Gastrocnemius medialis (tissue), 4 donors: Measurements from ENCODE around the gene OTOP3. TPM values are rescaled to one million over a fixed set of nuclear protein-coding genes. Genes with fewer than 3 reads are reported as not detected.

Source experiments
- ATAC-seq, 2 donors: fragments of 150-250 bp; one replicate each; pipeline ENCODE4 v1.9.1; 2016
- DNase-seq, 2 donors: peaks; one replicate each; pipeline ENCODE4 v3.0.0-alpha.2; 2019
- H3K27ac ChIP-seq, 4 donors: fragments of 200-600 bp; sonication (generic); 1 replicate in 1 of 4; 2 replicates in 3 of 4; pipeline ENCODE4 v1.5.1; 2016 to 2018; ENCODE audit warnings: mild to moderate bottlenecking in 2 of 4, moderate library complexity in 1 of 4
- H3K27me3 ChIP-seq, 3 donors: fragments of 200-600 bp; sonication (generic) in 2 of 3; 1 replicate in 1 of 3; 2 replicates in 2 of 3; pipeline versions ENCODE4 v1.5.1 to v1.6.0; 2016 to 2019; ENCODE audit warnings: mild to moderate bottlenecking in 1 of 3, moderate library complexity in 1 of 3
- H3K36me3 ChIP-seq, 2 donors: fragments of 200-600 bp; sonication (generic) in 1 of 2; one replicate each; pipeline ENCODE4 v1.5.1; 2017 to 2018
- H3K4me1 ChIP-seq, 2 donors: fragments of 200-600 bp; sonication (generic) in 1 of 2; one replicate each; pipeline ENCODE4 v1.5.1; 2016 to 2017; ENCODE audit warnings: mild to moderate bottlenecking in 2 of 2
- H3K4me3 ChIP-seq, 4 donors: fragments of 200-600 bp; sonication (generic) in 3 of 4; 1 replicate in 1 of 4; 2 replicates in 3 of 4; pipeline ENCODE4 v1.5.1; 2016 to 2019; ENCODE audit warnings: mild to moderate bottlenecking in 2 of 4
- H3K9me3 ChIP-seq, 3 donors: fragments of 200-600 bp; sonication (generic) in 2 of 3; 1 replicate in 1 of 3; 2 replicates in 2 of 3; pipeline ENCODE4 v1.5.1; 2016 to 2019
- CTCF ChIP-seq, 5 experiments: fragments of 450-650 bp in 3 of 5; fragments of 200-600 bp in 2 of 5; sonication (generic) in 2 of 5; IDR thresholded peaks in 4 of 5; conservative IDR thresholded peaks in 1 of 5; 1 replicate in 4 of 5; 2 replicates in 1 of 5; pipeline ENCODE4 v1.5.1; 2016 to 2019; ENCODE audit warnings: antibody characterized with exemption in 5 of 5, mild to moderate bottlenecking in 3 of 5, moderate library complexity in 3 of 5
- POLR2A ChIP-seq, 2 donors: fragments of 450-650 bp; IDR thresholded peaks; one replicate each; pipeline ENCODE4 v1.6.1; 2017; ENCODE audit warnings: antibody characterized with exemption in 2 of 2, mild to moderate bottlenecking in 2 of 2, moderate library complexity in 2 of 2
- in situ Hi-C, 4 donors: fragments of 200-750 bp; cut with MboI; loops; one replicate each; pipeline versions ENCODE4 v1.15.0 to v1.8.0; 2017; ENCODE audit warnings: low sequenced_read_pairs in 4 of 4
- intact Hi-C: fragments of 100-400 bp; cut with DNase I; formaldehyde crosslinking; loops from one replicate; pipeline ENCODE4 v1.15.1; 2023; ENCODE audit warnings: low total_unique reads
- total RNA-seq, 4 donors: library from RNA; depleted of rRNA; stranded (reverse); fragments of >200 nt; gene quantifications; one replicate each; pipeline versions ENCODE4 v1.1.0 to v1.2.3, GENCODE V29; 2016

OTOP3 gene
- total RNA-seq, 4 donors from 2014 or later: not detected

- H3K4me1 ChIP-seq: peaks cover 0 to 7% of the 10 kb centered on the region in 2 donors
- no peak for TF ChIP-seq CTCF (IDR thresholded peaks at IDR 0.05 in 4 of 5, conservative IDR thresholded peaks at IDR 0.05 in 1 of 5)
- TF ChIP-seq POLR2A (IDR thresholded peaks at IDR 0.05): no peak
- ATAC-seq (no peak), DNase-seq (no peak)
- no peak overlapping the region for H3K27ac ChIP-seq
- H3K27me3 ChIP-seq: peaks cover 11 to 28% (median 20%) of the 10 kb centered on the region in 3 donors
- no peaks in the 10 kb centered on the region for H3K36me3 ChIP-seq
- peak overlapping the region; percentile 54 to 63 (median 60) for H3K4me3 ChIP-seq
- in situ Hi-C loops: loop anchor here in 1 of 4 donors (25.0 kb wide), 1 partner anchor 214 kb away; the partner anchor contains the start of gene SUMO2
- intact Hi-C loops: loop anchor here (1.0 kb wide), 1 partner anchor 39 kb away; the partner anchor contains the start of gene MRPL58
- H3K9me3 ChIP-seq: no peaks in the 10 kb centered on the region
These were observed 37.3 kb downstream of the OTOP3 start for GRCh38 chr17:74972973-74973328.

- in situ Hi-C loops: no loop called here
- peaks cover 11 to 25% (median 21%) of the 10 kb centered on the region in 3 donors for H3K27me3 ChIP-seq
- TF ChIP-seq POLR2A (IDR thresholded peaks at IDR 0.05) (no peak), CTCF (IDR thresholded peaks at IDR 0.05 in 4 of 5, conservative IDR thresholded peaks at IDR 0.05 in 1 of 5) (no peak)
- no peak for ATAC-seq
- no peaks in the 10 kb centered on the region for H3K36me3 ChIP-seq
- H3K4me1 ChIP-seq: peaks cover 0 to 7% of the 10 kb centered on the region in 2 donors
- H3K4me3 ChIP-seq: no peak overlapping the region
- H3K27ac ChIP-seq: no peak overlapping the region
- H3K9me3 ChIP-seq: no peaks in the 10 kb centered on the region
- intact Hi-C loops: no loop called here
- no peak for DNase-seq
These were observed 40.2 kb downstream of the OTOP3 start for GRCh38 chr17:74975943-74976342.

GRCh38 chr17:74977802-74978201 lies 42.1 kb downstream of the OTOP3 start:
- Histone ChIP-seq H3K4me1 (peaks cover 6 to 13% of the 10 kb centered on the region in 2 donors), H3K27ac (no peak overlapping the region), H3K4me3 (no peak overlapping the region), H3K9me3 (no peaks in the 10 kb centered on the region), H3K36me3 (no peaks in the 10 kb centered on the region), H3K27me3 (peaks cover 3 to 23% (median 14%) of the 10 kb centered on the region in 3 donors)
- no peak for DNase-seq
- intact Hi-C loops (no loop called here), in situ Hi-C loops (no loop called here)
- no peak for ATAC-seq
- no peak for TF ChIP-seq POLR2A (IDR thresholded peaks at IDR 0.05)
- no peak for TF ChIP-seq CTCF (IDR thresholded peaks at IDR 0.05 in 4 of 5, conservative IDR thresholded peaks at IDR 0.05 in 1 of 5)

GRCh38 chr17:74978240-74978639 lies 42.5 kb downstream of the OTOP3 start:
- peaks cover 6 to 13% of the 10 kb centered on the region in 2 donors for H3K4me1 ChIP-seq
- intact Hi-C loops (no loop called here), in situ Hi-C loops (no loop called here)
- DNase-seq (no peak), ATAC-seq (no peak)
- no peak overlapping the region for H3K27ac ChIP-seq
- no peaks in the 10 kb centered on the region for H3K9me3 ChIP-seq
- TF ChIP-seq POLR2A (IDR thresholded peaks at IDR 0.05) (no peak), CTCF (IDR thresholded peaks at IDR 0.05 in 4 of 5, conservative IDR thresholded peaks at IDR 0.05 in 1 of 5) (no peak)
- H3K27me3 ChIP-seq: peaks cover 3 to 23% (median 10%) of the 10 kb centered on the region in 3 donors
- no peak overlapping the region for H3K4me3 ChIP-seq
- no peaks in the 10 kb centered on the region for H3K36me3 ChIP-seq
